Activated CD8-positive, alpha-beta memory T cell treated with anti-CD3 and anti-CD28 coated beads, Interleukin-2, amount 50 U/mL, for 48 hours (primary cell): ENCODE measurements around the gene QPRT.
"Not testable (repeated sequence)": the region's sequence is repeated elsewhere in the genome, so short reads cannot be mapped to it uniquely, and the experiment has no call there.

Experiments used
- DNase-seq: peaks from one replicate; pipeline ENCODE4 v3.0.0-alpha.2; 2020

The QPRT gene

GRCh38 chr16:29678691-29679267 lies at the start of gene QPRT:
Gene QPRT (plus strand): TSS chr16:29679180. CDS start chr16:29679198, 18 bp downstream.
- no peak for DNase-seq

- not testable (repeated sequence) for DNase-seq
These were observed 49.7 kb upstream of the QPRT start for GRCh38 chr16:29629318-29629717.

- DNase-seq: not testable (repeated sequence)
These were observed 47.3 kb upstream of the QPRT start for GRCh38 chr16:29631658-29632057.

GRCh38 chr16:29635902-29636301 lies 43.1 kb upstream of the QPRT start:
- DNase-seq: not testable (repeated sequence)

GRCh38 chr16:29636368-29636767 lies 42.6 kb upstream of the QPRT start:
- not testable (repeated sequence) for DNase-seq

- DNase-seq: not testable (repeated sequence)
These were observed 40.2 kb upstream of the QPRT start for GRCh38 chr16:29638751-29639150.

- DNase-seq: no peak
These were observed 37.4 kb upstream of the QPRT start for GRCh38 chr16:29641561-29641960.

- DNase-seq: no peak
These were observed 35.4 kb upstream of the QPRT start for GRCh38 chr16:29643596-29643995.

- DNase-seq: no peak
These were observed 34.6 kb upstream of the QPRT start for GRCh38 chr16:29644338-29644857.

GRCh38 chr16:29644973-29645693 lies 33.8 kb upstream of the QPRT start:
- DNase-seq: no peak

GRCh38 chr16:29645694-29646187 lies 33.2 kb upstream of the QPRT start:
- no peak for DNase-seq

GRCh38 chr16:29646947-29647346 lies 32.0 kb upstream of the QPRT start:
- no peak for DNase-seq

GRCh38 chr16:29649588-29650494 lies 29.1 kb upstream of the QPRT start:
- no peak for DNase-seq

- DNase-seq: no peak
These were observed 28.2 kb upstream of the QPRT start for GRCh38 chr16:29650771-29651170.

GRCh38 chr16:29651774-29652349 lies 27.1 kb upstream of the QPRT start:
- no peak for DNase-seq

GRCh38 chr16:29653471-29653870 lies 25.5 kb upstream of the QPRT start:
- DNase-seq: no peak

GRCh38 chr16:29653890-29654289 lies 25.1 kb upstream of the QPRT start:
- not testable (repeated sequence) for DNase-seq

GRCh38 chr16:29656688-29657523 lies 22.1 kb upstream of the QPRT start:
- DNase-seq: no peak

GRCh38 chr16:29658705-29659104 lies 20.3 kb upstream of the QPRT start:
- no peak for DNase-seq

GRCh38 chr16:29662000-29662728 lies 16.8 kb upstream of the QPRT start:
- no peak for DNase-seq

- no peak for DNase-seq
These were observed 16.3 kb upstream of the QPRT start for GRCh38 chr16:29662729-29663015.
